Measurements from ENCODE around the gene STK10.
"Not testable (repeated sequence)": the region's sequence is repeated elsewhere in the genome, so short reads cannot be mapped to it uniquely, and the experiment has no call there.

STK10 gene

GRCh38 chr5:172213126-172213525 lies 25.1 kb upstream of the STK10 start:
- no peaks in the 10 kb centered on the region for H3K27me3 ChIP-seq (ENCODE audit: control insufficient read depth in 1 of 2, insufficient read depth in 2 of 2, low read length in 2 of 2)
- peaks cover 8 to 17% of the 10 kb centered on the region in 2 donors for H3K36me3 ChIP-seq (ENCODE audit: control insufficient read depth in 2 of 2, insufficient read depth in 2 of 2, low read length in 2 of 2)
- no peaks in the 10 kb centered on the region for H3K4me1 ChIP-seq (ENCODE audit: control insufficient read depth, insufficient read depth, low read length)

GRCh38 chr5:172211676-172212075 lies 23.7 kb upstream of the STK10 start:
- H3K27ac ChIP-seq (ENCODE audit: low read length), result no peak overlapping the region
- peaks cover 11 to 15% of the 10 kb centered on the region in 2 donors for H3K36me3 ChIP-seq (ENCODE audit: control insufficient read depth in 2 of 2, insufficient read depth in 2 of 2, low read length in 2 of 2)
- no peaks in the 10 kb centered on the region for H3K27me3 ChIP-seq (ENCODE audit: control insufficient read depth in 1 of 2, insufficient read depth in 2 of 2, low read length in 2 of 2)
- no peaks in the 10 kb centered on the region for H3K4me1 ChIP-seq (ENCODE audit: control insufficient read depth, insufficient read depth, low read length)
- no peak overlapping the region for H3K4me3 ChIP-seq (ENCODE audit: low read length in 2 of 2)
- H3K9ac ChIP-seq (ENCODE audit: low read length in 2 of 2), result no peak overlapping the region
- no peaks in the 10 kb centered on the region for H3K9me3 ChIP-seq (ENCODE audit: control insufficient read depth in 2 of 2, low read length in 2 of 2)

More at GRCh38 chr5:172213126-172213525, 25.1 kb upstream of the STK10 start:
- no peak overlapping the region for H3K9ac ChIP-seq (ENCODE audit: low read length in 2 of 2)
- H3K4me3 ChIP-seq (ENCODE audit: low read length in 2 of 2), result no peak overlapping the region
- no peak overlapping the region for H3K27ac ChIP-seq (ENCODE audit: low read length)
- no peaks in the 10 kb centered on the region for H3K9me3 ChIP-seq (ENCODE audit: control insufficient read depth in 2 of 2, low read length in 2 of 2)

- Histone ChIP-seq H3K27me3 (ENCODE audit: control insufficient read depth in 1 of 2, insufficient read depth in 2 of 2, low read length in 2 of 2) (no peaks in the 10 kb centered on the region), H3K9ac (ENCODE audit: low read length in 2 of 2) (no peak overlapping the region), H3K36me3 (ENCODE audit: control insufficient read depth in 2 of 2, insufficient read depth in 2 of 2, low read length in 2 of 2) (peaks cover 11 to 15% of the 10 kb centered on the region in 2 donors), H3K4me3 (ENCODE audit: low read length in 2 of 2) (no peak overlapping the region), H3K9me3 (ENCODE audit: control insufficient read depth in 2 of 2, low read length in 2 of 2) (no peaks in the 10 kb centered on the region), H3K27ac (ENCODE audit: low read length) (no peak overlapping the region), H3K4me1 (ENCODE audit: control insufficient read depth, insufficient read depth, low read length) (no peaks in the 10 kb centered on the region)
These were observed 21.7 kb upstream of the STK10 start for GRCh38 chr5:172209714-172210113.

GRCh38 chr5:172207511-172207910 lies 19.5 kb upstream of the STK10 start:
- no peak overlapping the region for H3K4me3 ChIP-seq (ENCODE audit: low read length in 2 of 2)
- no peak overlapping the region for H3K27ac ChIP-seq (ENCODE audit: low read length)
- peaks cover 9 to 11% of the 10 kb centered on the region in 2 donors for H3K36me3 ChIP-seq (ENCODE audit: control insufficient read depth in 2 of 2, insufficient read depth in 2 of 2, low read length in 2 of 2)
- H3K9me3 ChIP-seq (ENCODE audit: control insufficient read depth in 2 of 2, low read length in 2 of 2), result no peaks in the 10 kb centered on the region
- H3K9ac ChIP-seq (ENCODE audit: low read length in 2 of 2), result no peak overlapping the region
- H3K27me3 ChIP-seq (ENCODE audit: control insufficient read depth in 1 of 2, insufficient read depth in 2 of 2, low read length in 2 of 2), result no peaks in the 10 kb centered on the region
- no peaks in the 10 kb centered on the region for H3K4me1 ChIP-seq (ENCODE audit: control insufficient read depth, insufficient read depth, low read length)

GRCh38 chr5:172205984-172206383 lies 18.0 kb upstream of the STK10 start:
- H3K27me3 ChIP-seq (ENCODE audit: control insufficient read depth in 1 of 2, insufficient read depth in 2 of 2, low read length in 2 of 2); H3K27ac ChIP-seq (ENCODE audit: low read length); H3K4me1 ChIP-seq (ENCODE audit: control insufficient read depth, insufficient read depth, low read length); H3K4me3 ChIP-seq (ENCODE audit: low read length in 2 of 2); H3K36me3 ChIP-seq (ENCODE audit: control insufficient read depth in 2 of 2, insufficient read depth in 2 of 2, low read length in 2 of 2); H3K9ac ChIP-seq (ENCODE audit: low read length in 2 of 2); H3K9me3 ChIP-seq (ENCODE audit: control insufficient read depth in 2 of 2, low read length in 2 of 2): not testable (repeated sequence)

GRCh38 chr5:172200476-172200875 lies 12.5 kb upstream of the STK10 start:
- no peaks in the 10 kb centered on the region for H3K9me3 ChIP-seq (ENCODE audit: control insufficient read depth in 2 of 2, low read length in 2 of 2)
- no peaks in the 10 kb centered on the region for H3K36me3 ChIP-seq (ENCODE audit: control insufficient read depth in 2 of 2, insufficient read depth in 2 of 2, low read length in 2 of 2)
- no peak overlapping the region for H3K4me3 ChIP-seq (ENCODE audit: low read length in 2 of 2)
- no peak overlapping the region for H3K27ac ChIP-seq (ENCODE audit: low read length)
- H3K27me3 ChIP-seq (ENCODE audit: control insufficient read depth in 1 of 2, insufficient read depth in 2 of 2, low read length in 2 of 2), result no peaks in the 10 kb centered on the region
- no peaks in the 10 kb centered on the region for H3K4me1 ChIP-seq (ENCODE audit: control insufficient read depth, insufficient read depth, low read length)
- H3K9ac ChIP-seq (ENCODE audit: low read length in 2 of 2), result no peak overlapping the region

- no peak overlapping the region for H3K4me3 ChIP-seq (ENCODE audit: low read length in 2 of 2)
- H3K4me1 ChIP-seq (ENCODE audit: control insufficient read depth, insufficient read depth, low read length), result no peaks in the 10 kb centered on the region
- H3K9me3 ChIP-seq (ENCODE audit: control insufficient read depth in 2 of 2, low read length in 2 of 2), result no peaks in the 10 kb centered on the region
- H3K36me3 ChIP-seq (ENCODE audit: control insufficient read depth in 2 of 2, insufficient read depth in 2 of 2, low read length in 2 of 2), result no peaks in the 10 kb centered on the region
- H3K27ac ChIP-seq (ENCODE audit: low read length), result no peak overlapping the region
- no peaks in the 10 kb centered on the region for H3K27me3 ChIP-seq (ENCODE audit: control insufficient read depth in 1 of 2, insufficient read depth in 2 of 2, low read length in 2 of 2)
- H3K9ac ChIP-seq (ENCODE audit: low read length in 2 of 2), result no peak overlapping the region
These were observed 11.4 kb upstream of the STK10 start for GRCh38 chr5:172199446-172199845.

GRCh38 chr5:172197775-172198174 lies 9.8 kb upstream of the STK10 start:
- not testable (repeated sequence) for H3K4me1 ChIP-seq (ENCODE audit: control insufficient read depth, insufficient read depth, low read length); H3K4me3 ChIP-seq (ENCODE audit: low read length in 2 of 2); H3K9me3 ChIP-seq (ENCODE audit: control insufficient read depth in 2 of 2, low read length in 2 of 2); H3K27me3 ChIP-seq (ENCODE audit: control insufficient read depth in 1 of 2, insufficient read depth in 2 of 2, low read length in 2 of 2); H3K9ac ChIP-seq (ENCODE audit: low read length in 2 of 2); H3K27ac ChIP-seq (ENCODE audit: low read length); H3K36me3 ChIP-seq (ENCODE audit: control insufficient read depth in 2 of 2, insufficient read depth in 2 of 2, low read length in 2 of 2)

- Histone ChIP-seq H3K9ac (ENCODE audit: low read length in 2 of 2) (no peak overlapping the region), H3K27me3 (ENCODE audit: control insufficient read depth in 1 of 2, insufficient read depth in 2 of 2, low read length in 2 of 2) (no peaks in the 10 kb centered on the region), H3K36me3 (ENCODE audit: control insufficient read depth in 2 of 2, insufficient read depth in 2 of 2, low read length in 2 of 2) (no peaks in the 10 kb centered on the region), H3K27ac (ENCODE audit: low read length) (no peak overlapping the region), H3K4me3 (ENCODE audit: low read length in 2 of 2) (no peak overlapping the region), H3K4me1 (ENCODE audit: control insufficient read depth, insufficient read depth, low read length) (no peaks in the 10 kb centered on the region), H3K9me3 (ENCODE audit: control insufficient read depth in 2 of 2, low read length in 2 of 2) (no peaks in the 10 kb centered on the region)
These were observed 7.2 kb upstream of the STK10 start for GRCh38 chr5:172194985-172195774.

GRCh38 chr5:172193872-172194271 lies 5.8 kb upstream of the STK10 start, which contains the start of gene EFCAB9:
TSS of gene EFCAB9 (plus strand) at chr5:172194172. CDS start at chr5:172194173, 1 bp downstream.
- H3K27me3 ChIP-seq (ENCODE audit: control insufficient read depth in 1 of 2, insufficient read depth in 2 of 2, low read length in 2 of 2), result no peaks in the 10 kb centered on the region
- no peak within 1 kb of the TSS for H3K9ac ChIP-seq (ENCODE audit: low read length in 2 of 2)
- no peak within 1 kb of the TSS for H3K27ac ChIP-seq (ENCODE audit: low read length)
- H3K9me3 ChIP-seq (ENCODE audit: control insufficient read depth in 2 of 2, low read length in 2 of 2), result no peaks in the 10 kb centered on the region
- H3K36me3 ChIP-seq (ENCODE audit: control insufficient read depth in 2 of 2, insufficient read depth in 2 of 2, low read length in 2 of 2), result no peaks in the 10 kb centered on the region
- peaks cover 3% of the 10 kb centered on the region for H3K4me1 ChIP-seq (ENCODE audit: control insufficient read depth, insufficient read depth, low read length)
- no peak within 1 kb of the TSS for H3K4me3 ChIP-seq (ENCODE audit: low read length in 2 of 2)

GRCh38 chr5:172189693-172190296 lies 1.8 kb upstream of the STK10 start:
- peak overlapping the region; percentile 11 for H3K27ac ChIP-seq (ENCODE audit: low read length)
- H3K36me3 ChIP-seq (ENCODE audit: control insufficient read depth in 2 of 2, insufficient read depth in 2 of 2, low read length in 2 of 2), result no peaks in the 10 kb centered on the region
- no peaks in the 10 kb centered on the region for H3K27me3 ChIP-seq (ENCODE audit: control insufficient read depth in 1 of 2, insufficient read depth in 2 of 2, low read length in 2 of 2)
- peaks cover 22% of the 10 kb centered on the region for H3K4me1 ChIP-seq (ENCODE audit: control insufficient read depth, insufficient read depth, low read length)
- H3K4me3 ChIP-seq (ENCODE audit: low read length in 2 of 2), result no peak overlapping the region
- no peak overlapping the region for H3K9ac ChIP-seq (ENCODE audit: low read length in 2 of 2)
- no peaks in the 10 kb centered on the region for H3K9me3 ChIP-seq (ENCODE audit: control insufficient read depth in 2 of 2, low read length in 2 of 2)

Measured in stomach smooth muscle (tissue), 2 donors.